ENCODE results near the gene MARK3. TPM values are rescaled to one million over a fixed set of nuclear protein-coding genes. Genes with fewer than 3 reads are reported as not detected.

MARK3 gene
- total RNA-seq, 5 donors from 2014 or later (not counting 1 experiment from before 2014, with no cell fraction given) = 94.7 to 128 (median 107) TPM

DNA sequence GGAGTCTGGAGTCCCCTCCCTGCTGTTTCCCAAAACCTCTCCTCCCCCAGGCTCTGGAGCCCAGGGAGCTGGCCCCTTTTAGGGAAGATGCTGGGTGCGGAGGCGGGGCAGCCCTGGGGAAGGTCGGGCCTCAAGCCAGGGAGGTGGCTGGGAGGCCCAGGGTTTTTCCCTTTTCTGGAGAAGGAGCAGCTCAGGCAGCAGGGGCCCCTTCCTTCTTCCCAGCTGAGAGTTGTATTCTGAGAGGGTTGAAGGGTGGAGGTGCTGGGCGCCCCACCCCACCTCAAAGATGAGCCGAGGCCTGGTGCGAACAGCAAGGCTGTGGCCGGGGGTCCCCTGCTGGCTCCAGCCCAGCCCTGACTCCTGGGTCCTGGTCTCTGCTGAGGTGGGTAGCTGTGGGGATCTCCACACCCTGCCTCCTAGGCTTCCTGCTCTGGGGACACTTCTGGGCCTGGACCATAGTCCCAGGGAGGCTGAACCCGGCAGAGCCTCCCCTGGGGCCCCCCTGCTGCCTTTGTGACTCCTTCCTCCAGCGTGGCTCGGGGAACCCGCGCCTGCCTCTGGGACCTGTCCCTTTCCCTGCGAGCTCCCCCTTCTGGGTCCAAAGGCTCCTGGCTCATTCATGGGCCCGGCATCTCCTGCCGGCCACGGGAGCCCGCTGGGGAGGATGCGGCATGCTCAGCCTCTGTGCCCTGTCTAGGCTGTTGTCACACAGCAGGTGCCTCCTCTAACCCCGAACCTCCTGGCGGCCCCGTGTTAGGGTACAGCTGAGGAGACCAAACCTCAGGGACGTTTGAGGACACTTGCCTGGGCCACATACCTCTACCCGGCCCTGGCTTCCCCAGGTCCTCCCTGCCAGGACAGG is 148.2 kb downstream of the MARK3 start:
- Mint-ChIP-seq H3K36me3 (no peaks in the 10 kb centered on the region), H3K9me3 (no peaks in the 10 kb centered on the region), H3K4me3 (no peak overlapping the region), H3K4me1 (peaks cover 26 to 32% (median 31%) of the 10 kb centered on the region in 3 donors), H3K27ac (no peak overlapping the region), H3K27me3 (no peaks in the 10 kb centered on the region)
- ATAC-seq (replicated peaks in 1 of 4) = no peak
- no peak for DNase-seq
- no peak overlapping the region for H3K27ac ChIP-seq (ENCODE audit: low read length)
- H3K36me3 ChIP-seq (ENCODE audit: control insufficient read depth in 2 of 2, extremely low read depth in 1 of 2, insufficient read depth in 1 of 2, low read length in 1 of 2) = peaks cover 7 to 14% of the 10 kb centered on the region in 2 donors
- ChIA-PET CTCF (no interaction called here), POLR2A (interaction anchor here in 1 of 2 donors (1.0 kb wide), 1 partner anchor 10 kb away, joined by 3 read pairs; no protein-coding TSS in a partner anchor)
- 92% methylated on average over 19 of the region's 23 CpGs for WGBS (ENCODE audit: insufficient coverage)
- H3K9me3 ChIP-seq = no peaks in the 10 kb centered on the region
- no peaks in the 10 kb centered on the region for H3K27me3 ChIP-seq (replicated peaks in 1 of 2; ENCODE audit: control insufficient read depth in 2 of 2, extremely low read depth in 1 of 2, insufficient read depth in 2 of 2, low read length in 1 of 2)
- peaks cover 13 to 31% of the 10 kb centered on the region in 2 experiments for H3K4me1 ChIP-seq (ENCODE audit: control insufficient read depth in 1 of 2, extremely low read depth in 1 of 2, insufficient read depth in 2 of 2, low read length in 2 of 2)
- no peak overlapping the region for H3K4me3 ChIP-seq (ENCODE audit: control insufficient read depth in 1 of 2, extremely low read depth in 1 of 2, low read length in 1 of 2)

DNA sequence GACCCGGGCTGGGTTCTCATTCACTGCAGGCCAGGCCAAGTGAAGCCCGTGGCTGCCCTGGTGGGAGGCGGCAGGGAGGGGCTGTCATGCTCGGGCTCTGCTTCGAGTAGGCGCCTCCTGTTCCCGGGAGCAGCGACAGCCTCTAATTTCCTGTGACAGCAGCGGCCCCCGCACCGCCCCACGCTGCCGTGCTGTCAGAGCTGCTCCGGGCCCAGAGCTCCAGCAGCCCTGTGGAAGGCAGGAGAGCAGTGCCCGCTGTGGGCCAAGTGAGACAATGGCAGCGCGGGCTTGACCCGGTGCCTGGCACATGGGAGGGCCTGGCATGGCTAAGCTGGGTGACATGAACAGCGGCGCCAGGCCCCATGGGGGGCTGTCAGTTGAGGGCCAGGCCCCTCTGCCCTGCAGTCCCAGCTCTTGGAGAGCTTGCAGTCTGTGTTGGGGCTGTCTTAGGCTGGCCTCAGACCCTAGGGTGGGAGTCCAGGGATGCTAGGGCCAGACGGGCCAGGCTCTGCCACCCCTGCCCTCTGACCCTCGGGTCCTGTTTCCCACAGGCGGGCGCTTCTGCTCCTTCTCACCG is 148.9 kb downstream of the MARK3 start:
- ChIA-PET POLR2A (interaction anchor here in 1 of 2 donors (1.0 kb wide), 1 partner anchor 9 kb away, joined by 3 read pairs; no protein-coding TSS in a partner anchor), CTCF (no interaction called here)
- Mint-ChIP-seq H3K36me3 (no peaks in the 10 kb centered on the region), H3K9me3 (no peaks in the 10 kb centered on the region), H3K4me1 (peaks cover 22 to 28% (median 27%) of the 10 kb centered on the region in 3 donors), H3K27ac (no peak overlapping the region), H3K4me3 (no peak overlapping the region), H3K27me3 (no peaks in the 10 kb centered on the region)
- H3K9me3 ChIP-seq = no peaks in the 10 kb centered on the region
- H3K36me3 ChIP-seq (ENCODE audit: control insufficient read depth in 2 of 2, extremely low read depth in 1 of 2, insufficient read depth in 1 of 2, low read length in 1 of 2) = peaks cover 7 to 14% of the 10 kb centered on the region in 2 donors
- no peaks in the 10 kb centered on the region for H3K27me3 ChIP-seq (replicated peaks in 1 of 2; ENCODE audit: control insufficient read depth in 2 of 2, extremely low read depth in 1 of 2, insufficient read depth in 2 of 2, low read length in 1 of 2)
- ATAC-seq (replicated peaks in 1 of 4) = no peak
- no peak for DNase-seq
- peaks cover 13 to 26% of the 10 kb centered on the region in 2 experiments for H3K4me1 ChIP-seq (ENCODE audit: control insufficient read depth in 1 of 2, extremely low read depth in 1 of 2, insufficient read depth in 2 of 2, low read length in 2 of 2)
- WGBS (ENCODE audit: insufficient coverage) = 93% methylated on average over 25 of the region's 25 CpGs
- no peak overlapping the region for H3K27ac ChIP-seq (ENCODE audit: low read length)
- H3K4me3 ChIP-seq (ENCODE audit: control insufficient read depth in 1 of 2, extremely low read depth in 1 of 2, low read length in 1 of 2) = no peak overlapping the region

- H3K36me3 Mint-ChIP-seq = no peaks in the 10 kb centered on the region
- H3K4me1 ChIP-seq (ENCODE audit: control insufficient read depth in 1 of 2, extremely low read depth in 1 of 2, insufficient read depth in 2 of 2, low read length in 2 of 2) = peaks cover 12 to 21% of the 10 kb centered on the region in 2 experiments
- H3K4me1 Mint-ChIP-seq = peaks cover 18 to 24% (median 23%) of the 10 kb centered on the region in 3 donors
- peaks cover 7 to 14% of the 10 kb centered on the region in 2 donors for H3K36me3 ChIP-seq (ENCODE audit: control insufficient read depth in 2 of 2, extremely low read depth in 1 of 2, insufficient read depth in 1 of 2, low read length in 1 of 2)
- peaks cover 0 to 2% of the 10 kb centered on the region in 2 donors for H3K27me3 Mint-ChIP-seq
- no peaks in the 10 kb centered on the region for H3K9me3 ChIP-seq
- CTCF ChIA-PET = no interaction called here
- POLR2A ChIA-PET = no interaction called here
- no peak overlapping the region for H3K27ac Mint-ChIP-seq
- H3K4me3 ChIP-seq (ENCODE audit: control insufficient read depth in 1 of 2, extremely low read depth in 1 of 2, low read length in 1 of 2) = no peak overlapping the region
- H3K9me3 Mint-ChIP-seq = no peaks in the 10 kb centered on the region
- no peak overlapping the region for H3K4me3 Mint-ChIP-seq
- H3K27me3 ChIP-seq (replicated peaks in 1 of 2; ENCODE audit: control insufficient read depth in 2 of 2, extremely low read depth in 1 of 2, insufficient read depth in 2 of 2, low read length in 1 of 2) = peaks cover 0 to 3% of the 10 kb centered on the region in 2 experiments
- no peak for ATAC-seq (replicated peaks in 1 of 4)
- DNase-seq = no peak
- H3K27ac ChIP-seq (ENCODE audit: low read length) = no peak overlapping the region
- WGBS (ENCODE audit: insufficient coverage) = 92% methylated on average over 22 of the region's 22 CpGs
Observed at GRCh38 chr14:103534576-103535061, 149.4 kb downstream of the MARK3 start.

GRCh38 chr14:103535081-103535890 is 150.1 kb downstream of the MARK3 start:
- Mint-ChIP-seq H3K27me3 (peaks cover 0 to 2% of the 10 kb centered on the region in 2 donors), H3K36me3 (no peaks in the 10 kb centered on the region), H3K4me3 (no peak overlapping the region), H3K4me1 (peaks cover 11 to 17% (median 17%) of the 10 kb centered on the region in 3 donors), H3K9me3 (no peaks in the 10 kb centered on the region), H3K27ac (no peak overlapping the region)
- Histone ChIP-seq H3K27ac (ENCODE audit: low read length) (no peak overlapping the region), H3K4me3 (ENCODE audit: control insufficient read depth in 1 of 2, extremely low read depth in 1 of 2, low read length in 1 of 2) (no peak overlapping the region), H3K9me3 (no peaks in the 10 kb centered on the region), H3K4me1 (ENCODE audit: control insufficient read depth in 1 of 2, extremely low read depth in 1 of 2, insufficient read depth in 2 of 2, low read length in 2 of 2) (peaks cover 5 to 15% of the 10 kb centered on the region in 2 experiments), H3K27me3 (replicated peaks in 1 of 2; ENCODE audit: control insufficient read depth in 2 of 2, extremely low read depth in 1 of 2, insufficient read depth in 2 of 2, low read length in 1 of 2) (peaks cover 0 to 3% of the 10 kb centered on the region in 2 experiments), H3K36me3 (ENCODE audit: control insufficient read depth in 2 of 2, extremely low read depth in 1 of 2, insufficient read depth in 1 of 2, low read length in 1 of 2) (peaks cover 7 to 14% of the 10 kb centered on the region in 2 donors)
- ATAC-seq (replicated peaks in 1 of 4) (no peak), DNase-seq (no peak)
- 95% methylated on average over 9 of the region's 21 CpGs for WGBS (ENCODE audit: insufficient coverage)
- POLR2A ChIA-PET = no interaction called here
- CTCF ChIA-PET = no interaction called here

DNA sequence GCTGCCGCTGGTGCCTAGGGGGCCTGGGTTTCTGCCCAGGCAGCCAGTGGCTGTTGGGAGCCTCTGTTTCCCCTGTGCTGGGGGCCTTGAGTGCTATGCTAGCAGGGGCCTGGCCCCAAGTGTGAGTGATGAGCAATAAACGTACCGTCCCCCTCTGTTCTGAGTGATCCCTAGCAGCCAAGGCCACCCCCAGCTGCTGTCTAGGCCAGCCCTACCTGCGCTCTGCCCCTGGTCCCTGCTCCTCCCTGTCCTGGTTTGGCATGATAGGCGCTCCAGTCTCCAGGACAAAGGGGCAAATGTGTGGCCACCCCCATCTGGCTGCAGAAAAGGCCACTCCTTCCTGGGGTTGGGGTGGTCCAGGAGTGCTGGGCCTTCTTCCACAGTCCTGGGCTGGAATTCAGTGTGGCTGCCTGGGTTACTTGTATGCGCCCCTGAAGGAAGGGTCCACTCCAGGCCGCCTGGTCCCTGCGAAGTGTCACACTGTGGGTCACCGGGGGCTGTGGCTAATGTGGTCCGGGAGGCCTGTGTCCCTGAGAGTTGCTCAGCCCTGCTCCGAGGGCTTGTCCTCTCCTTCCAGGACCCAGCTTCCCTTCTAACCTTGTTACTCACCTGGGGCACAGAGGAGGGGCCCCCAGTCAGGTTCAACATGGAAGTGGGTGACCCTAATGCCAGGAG is 150.8 kb downstream of the MARK3 start:
- CTCF ChIA-PET = no interaction called here
- no peak overlapping the region for H3K4me3 ChIP-seq (ENCODE audit: control insufficient read depth in 1 of 2, extremely low read depth in 1 of 2, low read length in 1 of 2)
- H3K36me3 Mint-ChIP-seq = no peaks in the 10 kb centered on the region
- H3K9me3 Mint-ChIP-seq = no peaks in the 10 kb centered on the region
- 88% methylated on average over 6 of the region's 11 CpGs for WGBS (ENCODE audit: insufficient coverage)
- H3K4me3 Mint-ChIP-seq = no peak overlapping the region
- ATAC-seq (replicated peaks in 1 of 4) = no peak
- peaks cover 6 to 11% (median 9%) of the 10 kb centered on the region in 3 donors for H3K4me1 Mint-ChIP-seq
- POLR2A ChIA-PET = no interaction called here
- peaks cover 0 to 7% of the 10 kb centered on the region in 2 experiments for H3K4me1 ChIP-seq (ENCODE audit: control insufficient read depth in 1 of 2, extremely low read depth in 1 of 2, insufficient read depth in 2 of 2, low read length in 2 of 2)
- H3K27me3 ChIP-seq (replicated peaks in 1 of 2; ENCODE audit: control insufficient read depth in 2 of 2, extremely low read depth in 1 of 2, insufficient read depth in 2 of 2, low read length in 1 of 2) = peaks cover 0 to 11% of the 10 kb centered on the region in 2 experiments
- no peak overlapping the region for H3K27ac Mint-ChIP-seq
- no peaks in the 10 kb centered on the region for H3K9me3 ChIP-seq
- H3K27ac ChIP-seq (ENCODE audit: low read length) = no peak overlapping the region
- peaks cover 0 to 4% of the 10 kb centered on the region in 2 donors for H3K27me3 Mint-ChIP-seq
- DNase-seq = no peak
- peaks cover 5 to 14% of the 10 kb centered on the region in 2 donors for H3K36me3 ChIP-seq (ENCODE audit: control insufficient read depth in 2 of 2, extremely low read depth in 1 of 2, insufficient read depth in 1 of 2, low read length in 1 of 2)
